H1 (cell line): Measurements from ENCODE around the gene GEN1. TPM values are rescaled to one million over a fixed set of nuclear protein-coding genes. Genes with fewer than 3 reads are reported as not detected.

ENCODE experiments used
- CTCF ChIA-PET: fragments of 300-600 bp; sonication (Branson Sonifier 250); formaldehyde crosslinking; loops from one replicate; lab custom pipeline; 2021; ENCODE audit not compliant: partially characterized antibody; lab: Charles Lee
- POLR2A ChIA-PET: fragments of 300-600 bp; sonication (Branson Sonifier 250); formaldehyde crosslinking; loops from one replicate; lab custom pipeline; 2021; ENCODE audit warnings: inconsistent platforms; ENCODE audit not compliant: partially characterized antibody; lab: Charles Lee
- DNase-seq, 2 experiments: peaks; one replicate each; pipeline versions ENCODE4 v3.0.0 to v3.0.0-alpha.2; 2010 to 2022; ENCODE audit warnings: low spot score in 2 of 2, low read depth in 1 of 2, mixed read lengths in 1 of 2
- FAIRE-seq: peaks from 2 replicates; lab custom pipeline; 2011; peaks lifted over from hg19 to GRCh38; lab: Jason Lieb, UNC
- H2AFZ ChIP-seq: 2 replicates; pipeline ENCODE4 v1.8.1; 2012; ENCODE audit warnings: low read length, inconsistent platforms
- H2AK5ac ChIP-seq: 2 replicates; pipeline ENCODE4 v1.6.1; 2013; ENCODE audit warnings: low read depth, low read length
- H2BK120ac ChIP-seq: replicated peaks from 2 replicates; pipeline ENCODE3; 2013; ENCODE audit warnings: low read depth, low read length, inconsistent platforms
- H2BK12ac ChIP-seq: 2 replicates; pipeline ENCODE4 v1.6.1; 2013; ENCODE audit warnings: low read depth, low read length
- H2BK15ac ChIP-seq: 2 replicates; pipeline ENCODE4 v1.6.1; 2013; ENCODE audit warnings: low read length
- H2BK20ac ChIP-seq: 2 replicates; pipeline ENCODE4 v1.6.1; 2013; ENCODE audit warnings: low read length
- H2BK5ac ChIP-seq: 2 replicates; pipeline ENCODE4 v1.6.1; 2013; ENCODE audit warnings: low read depth, low read length
- H3K14ac ChIP-seq: 2 replicates; pipeline ENCODE4 v1.6.1; 2013; ENCODE audit warnings: inconsistent platforms; ENCODE audit not compliant: insufficient read length
- H3K18ac ChIP-seq: 2 replicates; pipeline ENCODE4 v1.6.1; 2013; ENCODE audit warnings: low read length; ENCODE audit errors: extremely low read depth
- H3K23ac ChIP-seq: 2 replicates; pipeline ENCODE4 v1.6.1; 2013; ENCODE audit warnings: inconsistent platforms; ENCODE audit not compliant: insufficient read length
- H3K23me2 ChIP-seq: 2 replicates; pipeline ENCODE4 v1.6.1; 2013; ENCODE audit warnings: low read depth, low read length
- H3K27ac ChIP-seq: 2 replicates; pipeline ENCODE4 v1.6.1; 2011; ENCODE audit warnings: low read depth, low read length, inconsistent platforms
- H3K27me3 ChIP-seq, 4 experiments: replicated peaks in 1 of 4; 1 replicate in 1 of 4; 2 replicates in 3 of 4; pipeline versions ENCODE4 v1.6.1 to v1.8.1; 2011 to 2013; ENCODE audit warnings: low read length in 3 of 4, mild to moderate bottlenecking in 3 of 4, inconsistent platforms in 2 of 4, mixed read lengths in 2 of 4, moderate library complexity in 1 of 4; ENCODE audit not compliant: control insufficient read depth in 3 of 4, insufficient read depth in 3 of 4; ENCODE audit errors: extremely low read depth in 1 of 4
- H3K36me3 ChIP-seq, 4 experiments: 2 replicates each; pipeline versions ENCODE4 v1.6.1 to v1.8.1; 2011 to 2013; ENCODE audit warnings: mild to moderate bottlenecking in 4 of 4, low read length in 3 of 4, moderate library complexity in 2 of 4, control low read depth in 1 of 4, inconsistent platforms in 1 of 4; ENCODE audit not compliant: insufficient read depth in 4 of 4, control insufficient read depth in 2 of 4
- H3K4ac ChIP-seq: replicated peaks from 2 replicates; pipeline ENCODE3; 2013; ENCODE audit warnings: low read length, low read depth, mixed read lengths, inconsistent platforms; ENCODE audit not compliant: insufficient read length
- H3K4me1 ChIP-seq, 4 experiments: replicated peaks in 1 of 4; 1 replicate in 1 of 4; 2 replicates in 3 of 4; pipeline versions ENCODE4 v1.6.1 to v1.8.1; 2011 to 2013; ENCODE audit warnings: low read length in 3 of 4, inconsistent platforms in 2 of 4, mixed read lengths in 1 of 4; ENCODE audit not compliant: insufficient read depth in 4 of 4, control insufficient read depth in 3 of 4
- H3K4me2 ChIP-seq, 2 experiments: 2 replicates each; pipeline versions ENCODE4 v1.6.1 to v1.8.1; 2011 to 2013; ENCODE audit warnings: low read depth in 2 of 2, low read length in 2 of 2, control low read depth in 1 of 2, inconsistent platforms in 1 of 2, mild to moderate bottlenecking in 1 of 2; ENCODE audit not compliant: insufficient read depth in 1 of 2
- H3K4me3 ChIP-seq, 4 experiments: fragments of 200-600, 300-600 bp in 1 of 4; sonication (generic), shearing (Covaris generic), sonication (Bioruptor Twin) in 1 of 4; 2 replicates each; pipeline versions ENCODE4 v1.5.1 to v1.8.1; 2011 to 2016; ENCODE audit warnings: low read length in 4 of 4, low read depth in 3 of 4, control low read depth in 2 of 4, inconsistent platforms in 2 of 4, mild to moderate bottlenecking in 2 of 4, mixed read lengths in 1 of 4, moderate library complexity in 1 of 4; ENCODE audit not compliant: insufficient read depth in 2 of 4; ENCODE audit errors: extremely low read depth in 1 of 4
- H3K56ac ChIP-seq: replicated peaks from 2 replicates; pipeline ENCODE3; 2013; ENCODE audit warnings: low read depth, mild to moderate bottlenecking, mixed read lengths, low read length, inconsistent platforms; ENCODE audit not compliant: insufficient read length
- H3K79me1 ChIP-seq: 2 replicates; pipeline ENCODE4 v1.6.1; 2013; ENCODE audit warnings: low read depth, low read length, control low read depth
- H3K79me2 ChIP-seq, 2 experiments: 2 replicates each; pipeline versions ENCODE4 v1.6.1 to v1.8.1; 2012 to 2013; ENCODE audit warnings: low read length in 2 of 2, mild to moderate bottlenecking in 2 of 2, inconsistent platforms in 1 of 2; ENCODE audit not compliant: insufficient read depth in 2 of 2, control insufficient read depth in 1 of 2
- H3K9ac ChIP-seq, 4 experiments: replicated peaks in 1 of 4; 1 replicate in 1 of 4; 2 replicates in 3 of 4; pipeline versions ENCODE4 v1.6.1 to v1.8.1; 2011 to 2013; ENCODE audit warnings: low read depth in 3 of 4, low read length in 3 of 4, control low read depth in 2 of 4, mild to moderate bottlenecking in 2 of 4, moderate library complexity in 2 of 4, inconsistent platforms in 1 of 4; ENCODE audit errors: extremely low read depth in 1 of 4
- H3K9me3 ChIP-seq, 2 experiments: 2 replicates each; pipeline versions ENCODE4 v1.6.1 to v1.8.1; 2012 to 2013; ENCODE audit warnings: mild to moderate bottlenecking in 2 of 2, moderate library complexity in 2 of 2, control low read depth in 1 of 2, inconsistent platforms in 1 of 2, low read depth in 1 of 2, low read length in 1 of 2, mixed read lengths in 1 of 2; ENCODE audit not compliant: insufficient read depth in 2 of 2
- H4K20me1 ChIP-seq, 2 experiments: replicated peaks in 1 of 2; 2 replicates each; pipeline versions ENCODE3 to v1.8.1; 2011 to 2013; ENCODE audit warnings: inconsistent platforms in 2 of 2, low read length in 2 of 2, mild to moderate bottlenecking in 1 of 2; ENCODE audit not compliant: insufficient read depth in 2 of 2, control insufficient read depth in 1 of 2
- H4K5ac ChIP-seq: 2 replicates; pipeline ENCODE4 v1.6.1; 2013; ENCODE audit warnings: low read length, low read depth, mixed read lengths, inconsistent platforms; ENCODE audit not compliant: insufficient read length
- H4K8ac ChIP-seq: 2 replicates; pipeline ENCODE4 v1.8.0; 2013; ENCODE audit warnings: mild to moderate bottlenecking, moderate library complexity, low read length, inconsistent platforms; ENCODE audit not compliant: insufficient read depth; ENCODE audit errors: extremely low read depth
- H4K91ac ChIP-seq: replicated peaks from 2 replicates; pipeline ENCODE3; 2013; ENCODE audit warnings: low read length, mixed read lengths, inconsistent platforms; ENCODE audit not compliant: insufficient read length
- ASH2L ChIP-seq: fragments of 200-600, 300-600 bp; sonication (generic); IDR thresholded peaks from one replicate; pipeline ENCODE4 v1.7.1; 2017; ENCODE audit warnings: low read length
- ATF2 ChIP-seq: IDR thresholded peaks from 2 replicates; pipeline ENCODE4 v1.6.1; 2012; ENCODE audit warnings: low read length, inconsistent platforms
- CTCF ChIP-seq, 3 experiments: IDR thresholded peaks; 1 replicate in 2 of 3; 2 replicates in 1 of 3; pipeline versions ENCODE4 v1.5.1 to v1.6.1; 2011; ENCODE audit warnings: low read length in 3 of 3, mild to moderate bottlenecking in 3 of 3, inconsistent platforms in 2 of 3, low read depth in 1 of 3, moderate library complexity in 1 of 3; ENCODE audit not compliant: insufficient read depth in 1 of 3; ENCODE audit errors: control extremely low read depth in 1 of 3
- GTF2F1 ChIP-seq: IDR thresholded peaks from 2 replicates; pipeline ENCODE4 v1.6.1; 2012; ENCODE audit warnings: low read depth, low read length, improper control_type of control experiment, borderline replicate concordance
- JUND ChIP-seq: IDR thresholded peaks from 2 replicates; pipeline ENCODE4 v1.6.1; 2011; ENCODE audit warnings: mild to moderate bottlenecking, improper control_type of control experiment, low read length
- KDM5A ChIP-seq: fragments of 200-600 bp; IDR thresholded peaks from 2 replicates; pipeline ENCODE4 v1.7.1; 2012; ENCODE audit warnings: mild to moderate bottlenecking, low read length, inconsistent platforms, mixed read lengths
- POLR2AphosphoS5 ChIP-seq: IDR thresholded peaks from 2 replicates; pipeline ENCODE4 v1.6.1; 2011; ENCODE audit warnings: low read depth, low read length
- POU5F1 ChIP-seq: IDR thresholded peaks from 2 replicates; pipeline ENCODE4 v1.6.1; 2011; ENCODE audit warnings: low read depth, mild to moderate bottlenecking, low read length, moderate library complexity
- SP4 ChIP-seq: IDR thresholded peaks from 2 replicates; pipeline ENCODE4 v1.6.1; 2012; ENCODE audit warnings: low read length, inconsistent platforms
- SUZ12 ChIP-seq: fragments of 200-600 bp; sonication (generic); IDR thresholded peaks from 2 replicates; pipeline ENCODE4 v1.6.1; 2012; ENCODE audit warnings: mild to moderate bottlenecking, inconsistent platforms, low read length, moderate library complexity, mixed read lengths
- WGBS, 2 experiments: shearing (Covaris generic) in 1 of 2; methylation state at CpG; one replicate each; pipeline versions ENCODE4 v1.1.6 to v1.1.7; 2013 to 2015; ENCODE audit warnings: low lambda C conversion rate in 2 of 2, mixed read lengths in 2 of 2, inconsistent platforms in 1 of 2, low coverage in 1 of 2, missing lambda C conversion rate in 1 of 2; ENCODE audit not compliant: insufficient replicate concordance in 2 of 2, insufficient coverage in 1 of 2, insufficient read length in 1 of 2; ENCODE audit errors: extremely low coverage in 1 of 2, missing lambda C conversion rate in 1 of 2; 5-methylcytosine and 5-hydroxymethylcytosine counted together
- polyA plus RNA-seq, 7 experiments: library from polyadenylated mRNA; depleted of rRNA in 3 of 7; stranded (reverse) in 5 of 7; unstranded in 2 of 7; fragments of >200 nt in 5 of 7; fragments of 200-250 nt in 2 of 7; gene quantifications; 1 replicate in 5 of 7; 2 replicates in 1 of 7; 4 replicates in 1 of 7; pipeline versions ENCODE4 v1.2.1 to v1.2.3, GENCODE V29; 2011 to 2013; ENCODE audit warnings: missing spikeins in 2 of 7, mixed read lengths in 2 of 7
- total RNA-seq: library from RNA; stranded (reverse); fragmentation: NEBNext Ultra II Directional; extraction: Animal tissue kit (Norgen Biotek cat#: 25700); gene quantifications from 2 replicates; pipeline ENCODE4 v1.2.1, GENCODE V29; 2021

Gene GEN1
- total and polyA plus RNA-seq, 2 of the 8 experiments (the other 6 are each of a cell fraction or from before 2014, with no cell fraction given), result 6.9 to 19.2 TPM

GRCh38 chr2:17821080-17821479 is 67.1 kb downstream of the GEN1 start:
- no peaks in the 10 kb centered on the region; the same call in 1 of the 2 replicates for H3K23me2 ChIP-seq
- H2BK120ac ChIP-seq, result no peak overlapping the region
- H3K79me2 ChIP-seq, result no peaks in the 10 kb centered on the region
- no peak overlapping the region for H2BK15ac ChIP-seq
- DNase-seq (peak in 1 of 2 experiments; percentile 38), FAIRE-seq (no peak)
- peaks cover 0 to 5% (median 3%) of the 10 kb centered on the region in 4 experiments; a peak in 3 of 7 replicates for H3K27me3 ChIP-seq
- no peak overlapping the region for H3K23ac ChIP-seq
- H3K9me3 ChIP-seq, result no peaks in the 10 kb centered on the region
- no peak overlapping the region for H4K91ac ChIP-seq
- no peak overlapping the region for H4K8ac ChIP-seq
- no peak overlapping the region for H2BK5ac ChIP-seq
- no peak overlapping the region for H3K27ac ChIP-seq
- H3K18ac ChIP-seq, result no peak overlapping the region
- H2AFZ ChIP-seq, result no peak overlapping the region
- no peaks in the 10 kb centered on the region for H3K4me1 ChIP-seq
- H3K4ac ChIP-seq, result no peak overlapping the region
- H2AK5ac ChIP-seq, result no peak overlapping the region
- no peak overlapping the region for H3K4me3 ChIP-seq
- no peaks in the 10 kb centered on the region for H3K36me3 ChIP-seq
- no peak overlapping the region for H3K9ac ChIP-seq
- POLR2A ChIA-PET, result no interaction called here
- 94% methylated on average over 3 of the region's 3 CpGs; no CpG with 5 or more reads in 1 of the 2 experiments for WGBS, 2 experiments
- H3K4me2 ChIP-seq, result no peak overlapping the region
- H4K20me1 ChIP-seq, result no peaks in the 10 kb centered on the region
- H3K79me1 ChIP-seq, result no peaks in the 10 kb centered on the region
- H2BK20ac ChIP-seq, result no peak overlapping the region
- no peak overlapping the region for H3K14ac ChIP-seq
- CTCF ChIA-PET, result interaction anchor here (1.0 to 2.3 kb wide), 6 partner anchors 9 to 101 kb away, joined by 3 to 7 read pairs (median 4); no protein-coding TSS in a partner anchor
- no peak overlapping the region for H3K56ac ChIP-seq
- H2BK12ac ChIP-seq, result no peak overlapping the region
- no peak overlapping the region for H4K5ac ChIP-seq
- no peak for TF ChIP-seq ASH2L
- TF ChIP-seq POLR2AphosphoS5, result no peak
- TF ChIP-seq POU5F1, result no peak
- TF ChIP-seq SP4, result no peak
- no peak for TF ChIP-seq GTF2F1
- no peak for TF ChIP-seq ATF2
- no peak for TF ChIP-seq JUND
- TF ChIP-seq SUZ12, result no peak
- no peak for TF ChIP-seq KDM5A
- no peak for TF ChIP-seq CTCF (IDR thresholded peaks at IDR 0.05; ENCODE audit: control extremely low read depth in 1 of 3, insufficient read depth in 1 of 3, low read depth in 1 of 3, low read length in 3 of 3)
